WTC11 (cell line): ENCODE results near the gene PDCD1. TPM values are rescaled to one million over a fixed set of nuclear protein-coding genes. Genes with fewer than 3 reads are reported as not detected.

Experiments
- ATAC-seq: fragments of 200-7000 bp; cut with Tn5 transposase; 2 replicates; pipeline ENCODE4 v1.10.0; 2021; ENCODE audit warnings: mild to moderate bottlenecking, moderate library complexity
- CTCF ChIA-PET: fragments of 300-600 bp; sonication (Branson Sonifier 250); formaldehyde crosslinking; loops from one replicate; lab custom pipeline; 2021; ENCODE audit warnings: antibody characterized with exemption; lab: Charles Lee
- POLR2A ChIA-PET: fragments of 350-600 bp; sonication (Branson Sonifier 250); formaldehyde crosslinking; loops from one replicate; lab custom pipeline; 2021; ENCODE audit warnings: antibody characterized with exemption; lab: Charles Lee
- DNase-seq: peaks from one replicate; pipeline ENCODE4 v3.0.0; 2021; ENCODE audit warnings: low spot score
- H3K27ac Mint-ChIP-seq: 2 replicates; pipeline ENCODE4 v1.8.0; 2021; ENCODE audit warnings: mixed read lengths
- H3K27me3 Mint-ChIP-seq: 2 replicates; pipeline ENCODE4 v1.8.0; 2021; ENCODE audit warnings: low read depth, mild to moderate bottlenecking, moderate library complexity, mixed read lengths
- H3K36me3 Mint-ChIP-seq: 2 replicates; pipeline ENCODE4 v1.8.0; 2021; ENCODE audit warnings: mixed read lengths
- H3K4me1 Mint-ChIP-seq: 2 replicates; pipeline ENCODE4 v1.8.0; 2022; ENCODE audit warnings: mixed read lengths
- H3K4me3 Mint-ChIP-seq: 2 replicates; pipeline ENCODE4 v1.8.0; 2021; ENCODE audit warnings: mild to moderate bottlenecking, moderate library complexity, mixed read lengths
- H3K9me3 Mint-ChIP-seq: 2 replicates; pipeline ENCODE4 v1.8.0; 2021; ENCODE audit warnings: mixed read lengths
- CDX4 ChIP-seq: fragments of 250-450 bp; sonication (Bioruptor Pico); IDR thresholded peaks from 2 replicates; pipeline ENCODE4 v1.9.0; 2021; ENCODE audit warnings: moderate library complexity, mild to moderate bottlenecking, inconsistent platforms, borderline replicate concordance
- CREB1 ChIP-seq: sonication (generic); formaldehyde crosslinking; IDR thresholded peaks from 2 replicates; pipeline ENCODE4 v1.8.0; 2023; ENCODE audit warnings: mild to moderate bottlenecking, missing genetic modification reagents
- HMGA2 ChIP-seq: fragments of 250-450 bp; sonication (Bioruptor Pico); IDR thresholded peaks from 2 replicates; pipeline ENCODE4 v1.4.0; 2021; ENCODE audit warnings: mild to moderate bottlenecking, moderate library complexity
- KAT7 ChIP-seq: sonication (generic); formaldehyde crosslinking; IDR thresholded peaks from 2 replicates; pipeline ENCODE4 v1.8.1; 2023; ENCODE audit warnings: missing genetic modification reagents, mild to moderate bottlenecking, borderline replicate concordance
- MYBL2 ChIP-seq: sonication (generic); formaldehyde crosslinking; IDR thresholded peaks from 2 replicates; pipeline ENCODE4 v1.8.1; 2023; ENCODE audit warnings: mild to moderate bottlenecking, moderate library complexity, missing genetic modification reagents
- NFATC4 ChIP-seq: fragments of 250-450 bp; sonication (Bioruptor Pico); IDR thresholded peaks from 2 replicates; pipeline ENCODE4 v1.9.0; 2021; ENCODE audit warnings: mild to moderate bottlenecking
- OVOL2 ChIP-seq: fragments of 250-450 bp; sonication (Bioruptor Pico); IDR thresholded peaks from 2 replicates; pipeline ENCODE4 v1.9.0; 2021; ENCODE audit warnings: mild to moderate bottlenecking, borderline replicate concordance
- PREB ChIP-seq: sonication (generic); formaldehyde crosslinking; IDR thresholded peaks from 2 replicates; pipeline ENCODE4 v1.8.1; 2022; ENCODE audit warnings: mild to moderate bottlenecking, missing genetic modification reagents, moderate library complexity, borderline replicate concordance
- TEAD1 ChIP-seq: sonication (generic); formaldehyde crosslinking; IDR thresholded peaks from 2 replicates; pipeline ENCODE4 v1.8.0; 2022; ENCODE audit warnings: mild to moderate bottlenecking, missing genetic modification reagents
- ZBTB21 ChIP-seq: sonication (generic); formaldehyde crosslinking; IDR thresholded peaks from 2 replicates; pipeline ENCODE4 v1.8.1; 2023; ENCODE audit warnings: mild to moderate bottlenecking, missing genetic modification reagents, borderline replicate concordance
- ZNF138 ChIP-seq: sonication (generic); formaldehyde crosslinking; conservative IDR thresholded peaks from 2 replicates; pipeline ENCODE4 v1.8.1; 2022; ENCODE audit warnings: mild to moderate bottlenecking, moderate library complexity, missing genetic modification reagents
- ZNF219 ChIP-seq: sonication (generic); formaldehyde crosslinking; IDR thresholded peaks from 2 replicates; pipeline ENCODE4 v1.8.0; 2023; ENCODE audit warnings: missing genetic modification reagents, mild to moderate bottlenecking, borderline replicate concordance
- ZNF396 ChIP-seq: fragments of 250-450 bp; sonication (Bioruptor Pico); IDR thresholded peaks from 2 replicates; pipeline ENCODE4 v1.8.0; 2021; ENCODE audit warnings: mild to moderate bottlenecking, moderate library complexity, borderline replicate concordance
- total RNA-seq: library from RNA; stranded (reverse); gene quantifications from 3 replicates; pipeline ENCODE4 v1.2.3, GENCODE V29; 2021
- TF ChIP-seq, protein P1 (sequence below): sonication (generic); formaldehyde crosslinking; IDR thresholded peaks from 2 replicates; pipeline ENCODE4 v1.8.1; 2022; ENCODE audit warnings: missing genetic modification reagents, borderline replicate concordance
- TF ChIP-seq, protein P2 (sequence below): fragments of 200-600 bp; IDR thresholded peaks from 2 replicates; pipeline ENCODE4 v1.8.0; 2022; ENCODE audit warnings: antibody characterized with exemption
- TF ChIP-seq, protein P3 (sequence below): fragments of 250-450 bp; sonication (Bioruptor Pico); IDR thresholded peaks from 2 replicates; pipeline ENCODE4 v1.9.0; 2021; ENCODE audit warnings: mild to moderate bottlenecking
- TF ChIP-seq, protein P4 (sequence below): sonication (generic); formaldehyde crosslinking; IDR thresholded peaks from 2 replicates; pipeline ENCODE4 v1.8.1; 2022; ENCODE audit warnings: low read depth, mild to moderate bottlenecking, moderate library complexity, missing genetic modification reagents, borderline replicate concordance
- TF ChIP-seq, protein P5 (sequence below): sonication (generic); formaldehyde crosslinking; IDR thresholded peaks from 2 replicates; pipeline ENCODE4 v1.8.0; 2023; ENCODE audit warnings: mild to moderate bottlenecking, missing genetic modification reagents
- TF ChIP-seq, protein P6 (sequence below): fragments of 250-450 bp; sonication (Bioruptor Pico); conservative IDR thresholded peaks from 2 replicates; pipeline ENCODE4 v1.9.0; 2021; ENCODE audit warnings: mild to moderate bottlenecking

The PDCD1 gene
- total RNA-seq, 1 experiment from 2014 or later, result 0.52 TPM

- ChIA-PET POLR2A (no interaction called here), CTCF (interaction anchor here (0.5 kb wide), 1 partner anchor 16 kb away, joined by 4 read pairs; no protein-coding TSS in a partner anchor)
- Mint-ChIP-seq H3K4me1 (peaks cover 10% of the 10 kb centered on the region; the same call in 1 of the 2 replicates), H3K9me3 (peaks cover 15% of the 10 kb centered on the region), H3K27me3 (peaks cover 6% of the 10 kb centered on the region), H3K27ac (no peak overlapping the region), H3K4me3 (no peak overlapping the region), H3K36me3 (peaks cover 4% of the 10 kb centered on the region; the same call in 1 of the 2 replicates)
- DNase-seq, result no peak
- TF ChIP-seq, protein P1, sequence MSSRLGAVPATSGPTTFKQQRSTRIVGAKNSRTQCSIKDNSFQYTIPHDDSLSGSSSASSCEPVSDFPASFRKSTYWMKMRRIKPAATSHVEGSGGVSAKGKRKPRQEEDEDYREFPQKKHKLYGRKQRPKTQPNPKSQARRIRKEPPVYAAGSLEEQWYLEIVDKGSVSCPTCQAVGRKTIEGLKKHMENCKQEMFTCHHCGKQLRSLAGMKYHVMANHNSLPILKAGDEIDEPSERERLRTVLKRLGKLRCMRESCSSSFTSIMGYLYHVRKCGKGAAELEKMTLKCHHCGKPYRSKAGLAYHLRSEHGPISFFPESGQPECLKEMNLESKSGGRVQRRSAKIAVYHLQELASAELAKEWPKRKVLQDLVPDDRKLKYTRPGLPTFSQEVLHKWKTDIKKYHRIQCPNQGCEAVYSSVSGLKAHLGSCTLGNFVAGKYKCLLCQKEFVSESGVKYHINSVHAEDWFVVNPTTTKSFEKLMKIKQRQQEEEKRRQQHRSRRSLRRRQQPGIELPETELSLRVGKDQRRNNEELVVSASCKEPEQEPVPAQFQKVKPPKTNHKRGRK, result no peak
- TF ChIP-seq ZNF138 (CRISPR knock-in tag) (no peak), NFATC4 (no peak), KAT7 (CRISPR knock-in tag) (no peak), TEAD1 (CRISPR knock-in tag) (no peak), CDX4 (CRISPR knock-in tag) (no peak), HMGA2 (CRISPR knock-in tag) (no peak), PREB (CRISPR knock-in tag) (no peak)
- TF ChIP-seq, protein P2, sequence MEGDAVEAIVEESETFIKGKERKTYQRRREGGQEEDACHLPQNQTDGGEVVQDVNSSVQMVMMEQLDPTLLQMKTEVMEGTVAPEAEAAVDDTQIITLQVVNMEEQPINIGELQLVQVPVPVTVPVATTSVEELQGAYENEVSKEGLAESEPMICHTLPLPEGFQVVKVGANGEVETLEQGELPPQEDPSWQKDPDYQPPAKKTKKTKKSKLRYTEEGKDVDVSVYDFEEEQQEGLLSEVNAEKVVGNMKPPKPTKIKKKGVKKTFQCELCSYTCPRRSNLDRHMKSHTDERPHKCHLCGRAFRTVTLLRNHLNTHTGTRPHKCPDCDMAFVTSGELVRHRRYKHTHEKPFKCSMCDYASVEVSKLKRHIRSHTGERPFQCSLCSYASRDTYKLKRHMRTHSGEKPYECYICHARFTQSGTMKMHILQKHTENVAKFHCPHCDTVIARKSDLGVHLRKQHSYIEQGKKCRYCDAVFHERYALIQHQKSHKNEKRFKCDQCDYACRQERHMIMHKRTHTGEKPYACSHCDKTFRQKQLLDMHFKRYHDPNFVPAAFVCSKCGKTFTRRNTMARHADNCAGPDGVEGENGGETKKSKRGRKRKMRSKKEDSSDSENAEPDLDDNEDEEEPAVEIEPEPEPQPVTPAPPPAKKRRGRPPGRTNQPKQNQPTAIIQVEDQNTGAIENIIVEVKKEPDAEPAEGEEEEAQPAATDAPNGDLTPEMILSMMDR, result no peak
- TF ChIP-seq, protein P3, sequence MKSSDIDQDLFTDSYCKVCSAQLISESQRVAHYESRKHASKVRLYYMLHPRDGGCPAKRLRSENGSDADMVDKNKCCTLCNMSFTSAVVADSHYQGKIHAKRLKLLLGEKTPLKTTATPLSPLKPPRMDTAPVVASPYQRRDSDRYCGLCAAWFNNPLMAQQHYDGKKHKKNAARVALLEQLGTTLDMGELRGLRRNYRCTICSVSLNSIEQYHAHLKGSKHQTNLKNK (CRISPR knock-in tag), result no peak
- no peak for ATAC-seq
Observed at GRCh38 chr2:241860184-241861078, 1.7 kb upstream of the PDCD1 start.

- Mint-ChIP-seq H3K4me3 (no peak overlapping the region), H3K9me3 (peaks cover 7% of the 10 kb centered on the region), H3K36me3 (peaks cover 4% of the 10 kb centered on the region; the same call in 1 of the 2 replicates), H3K4me1 (peaks cover 9% of the 10 kb centered on the region; the same call in 1 of the 2 replicates), H3K27me3 (no peaks in the 10 kb centered on the region), H3K27ac (peak overlapping the region; percentile 41; the same call in 1 of the 2 replicates)
- DNase-seq (no peak), ATAC-seq (peak; percentile 12)
- POLR2A ChIA-PET, result no interaction called here
- CTCF ChIA-PET, result interaction anchor here (0.6 to 0.7 kb wide), 2 partner anchors 19 to 87 kb away, joined by 3 read pairs; no protein-coding TSS in a partner anchor
- TF ChIP-seq, protein P4, sequence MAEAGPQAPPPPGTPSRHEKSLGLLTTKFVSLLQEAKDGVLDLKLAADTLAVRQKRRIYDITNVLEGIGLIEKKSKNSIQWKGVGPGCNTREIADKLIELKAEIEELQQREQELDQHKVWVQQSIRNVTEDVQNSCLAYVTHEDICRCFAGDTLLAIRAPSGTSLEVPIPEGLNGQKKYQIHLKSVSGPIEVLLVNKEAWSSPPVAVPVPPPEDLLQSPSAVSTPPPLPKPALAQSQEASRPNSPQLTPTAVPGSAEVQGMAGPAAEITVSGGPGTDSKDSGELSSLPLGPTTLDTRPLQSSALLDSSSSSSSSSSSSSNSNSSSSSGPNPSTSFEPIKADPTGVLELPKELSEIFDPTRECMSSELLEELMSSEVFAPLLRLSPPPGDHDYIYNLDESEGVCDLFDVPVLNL (CRISPR knock-in tag), result no peak
- no peak for TF ChIP-seq MYBL2 (CRISPR knock-in tag)
- no peak for TF ChIP-seq ZBTB21 (CRISPR knock-in tag)
- TF ChIP-seq, protein P5, sequence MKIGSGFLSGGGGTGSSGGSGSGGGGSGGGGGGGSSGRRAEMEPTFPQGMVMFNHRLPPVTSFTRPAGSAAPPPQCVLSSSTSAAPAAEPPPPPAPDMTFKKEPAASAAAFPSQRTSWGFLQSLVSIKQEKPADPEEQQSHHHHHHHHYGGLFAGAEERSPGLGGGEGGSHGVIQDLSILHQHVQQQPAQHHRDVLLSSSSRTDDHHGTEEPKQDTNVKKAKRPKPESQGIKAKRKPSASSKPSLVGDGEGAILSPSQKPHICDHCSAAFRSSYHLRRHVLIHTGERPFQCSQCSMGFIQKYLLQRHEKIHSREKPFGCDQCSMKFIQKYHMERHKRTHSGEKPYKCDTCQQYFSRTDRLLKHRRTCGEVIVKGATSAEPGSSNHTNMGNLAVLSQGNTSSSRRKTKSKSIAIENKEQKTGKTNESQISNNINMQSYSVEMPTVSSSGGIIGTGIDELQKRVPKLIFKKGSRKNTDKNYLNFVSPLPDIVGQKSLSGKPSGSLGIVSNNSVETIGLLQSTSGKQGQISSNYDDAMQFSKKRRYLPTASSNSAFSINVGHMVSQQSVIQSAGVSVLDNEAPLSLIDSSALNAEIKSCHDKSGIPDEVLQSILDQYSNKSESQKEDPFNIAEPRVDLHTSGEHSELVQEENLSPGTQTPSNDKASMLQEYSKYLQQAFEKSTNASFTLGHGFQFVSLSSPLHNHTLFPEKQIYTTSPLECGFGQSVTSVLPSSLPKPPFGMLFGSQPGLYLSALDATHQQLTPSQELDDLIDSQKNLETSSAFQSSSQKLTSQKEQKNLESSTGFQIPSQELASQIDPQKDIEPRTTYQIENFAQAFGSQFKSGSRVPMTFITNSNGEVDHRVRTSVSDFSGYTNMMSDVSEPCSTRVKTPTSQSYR, result no peak
- TF ChIP-seq CREB1 (CRISPR knock-in tag), result no peak
- TF ChIP-seq ZNF396 (CRISPR knock-in tag), result no peak
- no peak for TF ChIP-seq ZNF219 (CRISPR knock-in tag)
- TF ChIP-seq OVOL2, result no peak
- TF ChIP-seq, protein P6, sequence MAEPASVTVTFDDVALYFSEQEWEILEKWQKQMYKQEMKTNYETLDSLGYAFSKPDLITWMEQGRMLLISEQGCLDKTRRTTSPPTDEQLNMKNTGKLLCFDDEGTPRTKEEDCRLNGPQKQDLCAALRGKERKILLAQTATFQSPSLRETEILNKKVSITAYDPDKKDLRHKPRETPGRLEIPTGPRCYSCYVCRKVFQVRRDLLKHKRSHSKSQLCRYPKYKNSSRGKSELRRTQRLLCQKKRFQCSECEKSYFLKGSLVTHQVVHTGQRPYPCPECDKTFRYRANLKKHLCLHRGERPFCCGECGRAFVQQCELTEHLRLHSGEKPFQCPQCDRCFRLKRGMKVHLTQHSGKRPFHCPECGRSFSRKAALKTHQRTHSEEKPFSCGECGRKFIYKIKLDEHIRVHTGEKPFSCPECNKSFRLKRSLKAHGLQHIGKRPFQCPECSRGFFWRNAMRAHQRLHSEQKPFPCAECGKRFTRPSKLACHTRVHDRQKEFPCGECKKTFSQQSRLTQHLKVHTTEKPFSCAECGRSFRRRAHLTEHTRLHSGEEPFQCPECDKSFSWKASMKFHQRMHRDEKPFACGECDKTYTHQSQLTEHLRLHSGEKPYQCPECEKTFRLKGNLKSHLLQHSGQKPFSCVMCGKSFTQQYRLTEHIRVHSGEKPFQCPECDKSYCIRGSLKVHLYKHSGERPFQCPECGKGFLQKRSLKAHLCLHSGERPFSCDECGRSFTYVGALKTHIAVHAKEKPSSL, result no peak
Observed at GRCh38 chr2:241859436-241860183, 916 bp upstream of the PDCD1 start.
